CD4-positive, alpha-beta memory T cell (primary cell): ENCODE data around the gene SULF2. TPM values are rescaled to one million over a fixed set of nuclear protein-coding genes. Genes with fewer than 3 reads are reported as not detected.

Source experiments
- CTCF ChIA-PET: fragments of 350-600 bp; sonication (Branson Sonifier 250); formaldehyde crosslinking; loops from one replicate; lab custom pipeline; 2021; ENCODE audit warnings: inconsistent platforms; ENCODE audit not compliant: partially characterized antibody; lab: Charles Lee
- POLR2A ChIA-PET: fragments of 350-600 bp; sonication (Branson Sonifier 250); formaldehyde crosslinking; loops from one replicate; lab custom pipeline; 2021; ENCODE audit not compliant: partially characterized antibody; lab: Charles Lee
- DNase-seq, 5 donors: peaks; one replicate each; pipeline versions ENCODE4 v3.0.0 to v3.0.0-alpha.2; 2020 to 2022; ENCODE audit warnings: mixed read lengths in 1 of 5
- H3K27ac ChIP-seq: one replicate; pipeline ENCODE4 v1.7.0; 2013; ENCODE audit warnings: low read depth, low read length
- H3K27me3 ChIP-seq: 2 replicates; pipeline ENCODE4 v1.7.0; 2013; ENCODE audit warnings: mild to moderate bottlenecking, low read length, moderate library complexity; ENCODE audit not compliant: insufficient read depth
- H3K36me3 ChIP-seq: 2 replicates; pipeline ENCODE4 v1.7.0; 2013; ENCODE audit warnings: mild to moderate bottlenecking, low read length, moderate library complexity; ENCODE audit not compliant: insufficient read depth
- H3K4me1 ChIP-seq: 2 replicates; pipeline ENCODE4 v1.7.0; 2013; ENCODE audit warnings: mild to moderate bottlenecking, low read length, moderate library complexity; ENCODE audit not compliant: insufficient read depth
- H3K4me3 ChIP-seq, 2 donors: one replicate each; pipeline ENCODE4 v1.7.0; 2013; ENCODE audit warnings: low read length in 2 of 2, mild to moderate bottlenecking in 1 of 2
- H3K9me3 ChIP-seq, 2 donors: one replicate each; pipeline ENCODE4 v1.7.0; 2013; ENCODE audit warnings: low read length in 2 of 2, control low read depth in 1 of 2; ENCODE audit not compliant: control insufficient read depth in 1 of 2
- H3K27ac Mint-ChIP-seq, 7 donors: one replicate each; pipeline ENCODE4 v1.8.0; 2020 to 2021; ENCODE audit warnings: mixed read lengths in 7 of 7, mild to moderate bottlenecking in 6 of 7, inconsistent platforms in 3 of 7, moderate library complexity in 3 of 7
- H3K27me3 Mint-ChIP-seq, 2 donors: one replicate each; pipeline ENCODE4 v1.8.0; 2020 to 2021; ENCODE audit warnings: mixed read lengths in 2 of 2
- H3K36me3 Mint-ChIP-seq, 2 donors: one replicate each; pipeline ENCODE4 v1.8.0; 2020 to 2021; ENCODE audit warnings: mixed read lengths in 2 of 2, inconsistent platforms in 1 of 2, mild to moderate bottlenecking in 1 of 2
- H3K4me1 Mint-ChIP-seq, 4 donors: one replicate each; pipeline ENCODE4 v1.8.0; 2020 to 2021; ENCODE audit warnings: mixed read lengths in 4 of 4, mild to moderate bottlenecking in 1 of 4
- H3K4me3 Mint-ChIP-seq, 8 donors: one replicate each; pipeline ENCODE4 v1.8.0; 2020 to 2021; ENCODE audit warnings: mixed read lengths in 8 of 8, mild to moderate bottlenecking in 7 of 8, moderate library complexity in 6 of 8, inconsistent platforms in 3 of 8
- H3K9me3 Mint-ChIP-seq, 8 donors: one replicate each; pipeline ENCODE4 v1.8.0; 2020 to 2021; ENCODE audit warnings: mixed read lengths in 8 of 8, mild to moderate bottlenecking in 5 of 8, inconsistent platforms in 3 of 8, moderate library complexity in 1 of 8
- intact Hi-C: fragments of 100-400 bp; cut with micrococcal nuclease; formaldehyde crosslinking; loops from one replicate; pipeline ENCODE4 v1.15.1; 2023
- polyA plus RNA-seq, 2 donors: library from polyadenylated mRNA; unstranded; fragments of 300-500 nt; fragmentation: Illumina TruSeq; gene quantifications; one replicate each; pipeline ENCODE4 v1.2.3, GENCODE V29; 2021
- total RNA-seq, 2 experiments: library from RNA; stranded (reverse); gene quantifications; one replicate each; pipeline ENCODE4 v1.2.3, GENCODE V29; 2021

The SULF2 gene
- total and polyA plus RNA-seq, 4 experiments from 2014 or later, result 0.16 to 1.3 (median 0.55) TPM

DNA sequence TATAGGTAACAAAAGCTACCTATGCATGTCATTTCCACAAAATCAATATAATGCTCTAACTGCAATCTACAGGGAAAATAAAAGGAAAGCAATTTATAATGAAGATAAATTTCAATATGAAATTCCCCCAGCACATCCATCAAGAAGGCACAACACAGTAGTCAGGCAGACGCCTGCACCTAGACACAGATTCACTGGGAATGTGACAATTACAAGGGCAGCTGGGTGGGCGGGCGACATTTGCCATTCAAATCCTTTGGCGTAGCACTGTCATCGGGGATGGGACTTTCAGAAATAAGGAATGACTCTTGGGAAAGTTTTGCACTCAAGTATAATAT is 60.4 kb downstream of the SULF2 start:
- intact Hi-C loops, result loop anchor here (1.0 to 10.0 kb wide), 2 partner anchors 460 to 896 kb away; no protein-coding TSS in a partner anchor
- DNase-seq, result no peak
- no peak overlapping the region for H3K4me3 Mint-ChIP-seq
- no peak overlapping the region for H3K27ac ChIP-seq
- peaks cover 38% of the 10 kb centered on the region for H3K4me1 ChIP-seq
- H3K36me3 ChIP-seq, result no peaks in the 10 kb centered on the region
- ChIA-PET POLR2A (interaction anchor here (1.5 kb wide), 1 partner anchor 895 kb away, joined by 3 read pairs; no protein-coding TSS in a partner anchor), CTCF (interaction anchor here (0.7 to 4.2 kb wide), 6 partner anchors 12 to 894 kb away, joined by 3 to 44 read pairs (median 4); no protein-coding TSS in a partner anchor)
- no peaks in the 10 kb centered on the region for H3K9me3 ChIP-seq
- no peaks in the 10 kb centered on the region for H3K36me3 Mint-ChIP-seq
- no peaks in the 10 kb centered on the region for H3K27me3 Mint-ChIP-seq
- H3K27me3 ChIP-seq, result no peaks in the 10 kb centered on the region
- H3K4me3 ChIP-seq, result no peak overlapping the region
- H3K4me1 Mint-ChIP-seq, result peaks cover 29 to 49% (median 39%) of the 10 kb centered on the region in 4 donors
- H3K9me3 Mint-ChIP-seq, result peaks cover 0 to 1% (median 0%) of the 10 kb centered on the region in 8 donors
- H3K27ac Mint-ChIP-seq, result peak overlapping the region in 3 of 7 donors; percentile 8 to 87 (median 20)

- Mint-ChIP-seq H3K4me1 (peaks cover 28 to 46% (median 36%) of the 10 kb centered on the region in 4 donors), H3K4me3 (no peak overlapping the region), H3K9me3 (peaks cover 0 to 1% (median 0%) of the 10 kb centered on the region in 8 donors), H3K36me3 (no peaks in the 10 kb centered on the region), H3K27me3 (no peaks in the 10 kb centered on the region), H3K27ac (peak overlapping the region in 1 of 7 donors; percentile 61)
- no peak overlapping the region for H3K27ac ChIP-seq
- CTCF ChIA-PET, result interaction anchor here (0.8 to 4.2 kb wide), 4 partner anchors 60 to 895 kb away, joined by 3 to 44 read pairs (median 6); no protein-coding TSS in a partner anchor
- peaks cover 37% of the 10 kb centered on the region for H3K4me1 ChIP-seq
- H3K9me3 ChIP-seq, result no peaks in the 10 kb centered on the region
- POLR2A ChIA-PET, result interaction anchor here (1.5 kb wide), 1 partner anchor 896 kb away, joined by 3 read pairs; no protein-coding TSS in a partner anchor
- H3K27me3 ChIP-seq, result peaks cover 3% of the 10 kb centered on the region
- intact Hi-C loops, result loop anchor here (10.0 kb wide), 1 partner anchor 460 kb away; no protein-coding TSS in a partner anchor
- no peaks in the 10 kb centered on the region for H3K36me3 ChIP-seq
- no peak overlapping the region for H3K4me3 ChIP-seq
- DNase-seq, result no peak
Measured at GRCh38 chr20:47724396-47724795, 60.9 kb downstream of the SULF2 start.

- no peak for DNase-seq
- Histone ChIP-seq H3K9me3 (no peaks in the 10 kb centered on the region), H3K27me3 (peaks cover 4% of the 10 kb centered on the region), H3K4me1 (peaks cover 26% of the 10 kb centered on the region), H3K4me3 (no peak overlapping the region), H3K27ac (no peak overlapping the region), H3K36me3 (no peaks in the 10 kb centered on the region)
- intact Hi-C loops, result loop anchor here (10.0 kb wide), 1 partner anchor 461 kb away; no protein-coding TSS in a partner anchor
- Mint-ChIP-seq H3K27me3 (peaks cover under 1 to 3% of the 10 kb centered on the region in 2 donors), H3K27ac (peak overlapping the region in 2 of 7 donors; percentile 44 to 63), H3K36me3 (no peaks in the 10 kb centered on the region), H3K4me3 (no peak overlapping the region), H3K9me3 (peaks cover 0 to 2% (median 0%) of the 10 kb centered on the region in 8 donors), H3K4me1 (peaks cover 23 to 36% (median 27%) of the 10 kb centered on the region in 4 donors)
- POLR2A ChIA-PET, result no interaction called here
- CTCF ChIA-PET, result no interaction called here
Measured at GRCh38 chr20:47723322-47723721, 62.0 kb downstream of the SULF2 start.

GRCh38 chr20:47720636-47721427 is 64.4 kb downstream of the SULF2 start:
- Histone ChIP-seq H3K4me3 (no peak overlapping the region), H3K4me1 (peaks cover 4% of the 10 kb centered on the region), H3K27ac (no peak overlapping the region), H3K36me3 (no peaks in the 10 kb centered on the region), H3K9me3 (no peaks in the 10 kb centered on the region), H3K27me3 (peaks cover 4% of the 10 kb centered on the region)
- peaks cover 2 to 5% of the 10 kb centered on the region in 2 donors for H3K27me3 Mint-ChIP-seq
- intact Hi-C loops, result loop anchor here (10.0 kb wide), 1 partner anchor 464 kb away; no protein-coding TSS in a partner anchor
- POLR2A ChIA-PET, result no interaction called here
- CTCF ChIA-PET, result interaction anchor here (1.0 kb wide), 1 partner anchor 57 kb away, joined by 3 read pairs; no protein-coding TSS in a partner anchor
- no peaks in the 10 kb centered on the region for H3K36me3 Mint-ChIP-seq
- no peak overlapping the region for H3K27ac Mint-ChIP-seq
- H3K4me3 Mint-ChIP-seq, result no peak overlapping the region
- DNase-seq, result no peak
- peaks cover 4 to 15% (median 7%) of the 10 kb centered on the region in 4 donors for H3K4me1 Mint-ChIP-seq
- H3K9me3 Mint-ChIP-seq, result peaks cover 0 to 2% (median 0%) of the 10 kb centered on the region in 8 donors

DNA sequence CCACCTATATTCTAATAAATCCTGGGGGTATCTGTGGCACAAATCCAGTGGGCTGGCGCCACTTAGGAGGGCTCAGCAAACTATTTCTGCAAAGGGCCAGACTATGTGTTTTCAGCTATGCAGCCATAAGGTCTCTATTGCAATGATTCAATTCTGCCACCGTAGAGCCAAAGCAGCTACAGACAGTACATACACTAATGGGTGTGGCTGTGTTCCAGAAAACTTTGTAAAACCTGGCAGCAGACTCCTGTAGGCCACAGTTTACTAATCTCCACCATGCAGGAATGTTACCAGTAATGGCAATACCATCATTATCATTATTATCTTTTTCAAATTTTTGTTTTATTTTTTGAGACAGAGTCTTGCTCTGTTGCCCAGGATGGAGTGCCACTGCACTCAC is 65.7 kb downstream of the SULF2 start:
- H3K27ac Mint-ChIP-seq, result no peak overlapping the region
- Histone ChIP-seq H3K4me3 (no peak overlapping the region), H3K36me3 (no peaks in the 10 kb centered on the region), H3K4me1 (no peaks in the 10 kb centered on the region), H3K9me3 (no peaks in the 10 kb centered on the region), H3K27me3 (peaks cover 4% of the 10 kb centered on the region), H3K27ac (no peak overlapping the region)
- intact Hi-C loops, result loop anchor here (10.0 kb wide), 1 partner anchor 465 kb away; no protein-coding TSS in a partner anchor
- no peaks in the 10 kb centered on the region for H3K36me3 Mint-ChIP-seq
- CTCF ChIA-PET, result interaction anchor here (1.4 kb wide), 1 partner anchor 55 kb away, joined by 3 read pairs; no protein-coding TSS in a partner anchor
- H3K9me3 Mint-ChIP-seq, result peaks cover 0 to 2% (median 0%) of the 10 kb centered on the region in 8 donors
- peaks cover 0 to 3% (median 0%) of the 10 kb centered on the region in 4 donors for H3K4me1 Mint-ChIP-seq
- POLR2A ChIA-PET, result no interaction called here
- DNase-seq, result no peak
- H3K4me3 Mint-ChIP-seq, result no peak overlapping the region
- peaks cover 5 to 10% of the 10 kb centered on the region in 2 donors for H3K27me3 Mint-ChIP-seq

DNA sequence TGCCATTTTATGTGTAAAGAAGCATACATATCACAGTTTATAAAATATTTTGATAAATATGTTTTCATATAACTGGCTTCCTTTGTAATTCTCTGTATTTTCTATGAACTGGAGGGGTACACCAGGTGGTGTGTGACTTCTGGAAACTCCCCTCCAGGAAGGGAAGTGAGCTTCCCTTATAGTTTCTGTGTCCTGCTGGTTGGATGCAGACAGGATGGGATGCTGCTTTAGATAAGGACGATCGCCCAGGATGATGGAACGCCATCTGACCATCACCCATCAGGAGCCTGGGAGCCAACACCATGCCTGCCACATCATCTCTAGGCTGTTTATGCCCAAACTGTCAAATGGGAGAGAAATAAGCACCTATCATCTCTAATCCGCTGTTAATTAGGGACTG is 66.1 kb downstream of the SULF2 start:
- Histone ChIP-seq H3K27ac (no peak overlapping the region), H3K4me3 (no peak overlapping the region), H3K36me3 (no peaks in the 10 kb centered on the region), H3K4me1 (no peaks in the 10 kb centered on the region), H3K27me3 (peaks cover 4% of the 10 kb centered on the region), H3K9me3 (no peaks in the 10 kb centered on the region)
- no peaks in the 10 kb centered on the region for H3K36me3 Mint-ChIP-seq
- H3K4me1 Mint-ChIP-seq, result no peaks in the 10 kb centered on the region
- H3K27ac Mint-ChIP-seq, result no peak overlapping the region
- peaks cover 9 to 14% of the 10 kb centered on the region in 2 donors for H3K27me3 Mint-ChIP-seq
- POLR2A ChIA-PET, result no interaction called here
- H3K9me3 Mint-ChIP-seq, result peaks cover 0 to 2% (median 0%) of the 10 kb centered on the region in 8 donors
- CTCF ChIA-PET, result interaction anchor here (1.4 kb wide), 1 partner anchor 55 kb away, joined by 3 read pairs; no protein-coding TSS in a partner anchor
- DNase-seq, result no peak
- H3K4me3 Mint-ChIP-seq, result no peak overlapping the region
- intact Hi-C loops, result no loop called here

- H3K27me3 ChIP-seq, result peaks cover 4% of the 10 kb centered on the region
- H3K9me3 Mint-ChIP-seq, result peaks cover 0 to 2% (median 0%) of the 10 kb centered on the region in 8 donors
- no peak overlapping the region for H3K27ac ChIP-seq
- H3K4me1 ChIP-seq, result no peaks in the 10 kb centered on the region
- peaks cover 10 to 16% of the 10 kb centered on the region in 2 donors for H3K27me3 Mint-ChIP-seq
- no peaks in the 10 kb centered on the region for H3K9me3 ChIP-seq
- H3K36me3 Mint-ChIP-seq, result no peaks in the 10 kb centered on the region
- no peaks in the 10 kb centered on the region for H3K4me1 Mint-ChIP-seq
- no peak for DNase-seq
- H3K4me3 ChIP-seq, result no peak overlapping the region
- ChIA-PET POLR2A (no interaction called here), CTCF (interaction anchor here (1.4 kb wide), 1 partner anchor 54 kb away, joined by 3 read pairs; no protein-coding TSS in a partner anchor)
- no peak overlapping the region for H3K4me3 Mint-ChIP-seq
- H3K36me3 ChIP-seq, result no peaks in the 10 kb centered on the region
- intact Hi-C loops, result no loop called here
- peak overlapping the region in 2 of 7 donors; percentile 30 to 34 for H3K27ac Mint-ChIP-seq
Measured at GRCh38 chr20:47718398-47718797, 66.9 kb downstream of the SULF2 start.
